PFSK-1 (cell line): ENCODE results near the gene FIBCD1.

ENCODE experiments used
- POLR2AphosphoS5 ChIP-seq: IDR thresholded peaks from 2 replicates; pipeline ENCODE4 v1.6.1; 2012; ENCODE audit warnings: low read depth, mild to moderate bottlenecking, control low read depth, low read length, moderate library complexity
- SIN3A ChIP-seq: IDR thresholded peaks from 2 replicates; pipeline ENCODE4 v1.6.1; 2012; ENCODE audit warnings: mild to moderate bottlenecking, low read length, moderate library complexity, borderline replicate concordance; ENCODE audit not compliant: insufficient read depth
- TAF1 ChIP-seq: IDR thresholded peaks from 2 replicates; pipeline ENCODE4 v1.6.1; 2012; ENCODE audit warnings: low read length, control low read depth, borderline replicate concordance; ENCODE audit not compliant: insufficient read depth
- TF ChIP-seq, protein P1 (sequence below), 2 experiments: IDR thresholded peaks; 2 replicates each; pipeline versions ENCODE4 v1.6.1 to v1.8.0; 2011 to 2012; ENCODE audit warnings: low read depth in 2 of 2, low read length in 2 of 2, control low read depth in 1 of 2, inconsistent platforms in 1 of 2, mild to moderate bottlenecking in 1 of 2, moderate library complexity in 1 of 2; ENCODE audit not compliant: insufficient read depth in 1 of 2

DNA sequence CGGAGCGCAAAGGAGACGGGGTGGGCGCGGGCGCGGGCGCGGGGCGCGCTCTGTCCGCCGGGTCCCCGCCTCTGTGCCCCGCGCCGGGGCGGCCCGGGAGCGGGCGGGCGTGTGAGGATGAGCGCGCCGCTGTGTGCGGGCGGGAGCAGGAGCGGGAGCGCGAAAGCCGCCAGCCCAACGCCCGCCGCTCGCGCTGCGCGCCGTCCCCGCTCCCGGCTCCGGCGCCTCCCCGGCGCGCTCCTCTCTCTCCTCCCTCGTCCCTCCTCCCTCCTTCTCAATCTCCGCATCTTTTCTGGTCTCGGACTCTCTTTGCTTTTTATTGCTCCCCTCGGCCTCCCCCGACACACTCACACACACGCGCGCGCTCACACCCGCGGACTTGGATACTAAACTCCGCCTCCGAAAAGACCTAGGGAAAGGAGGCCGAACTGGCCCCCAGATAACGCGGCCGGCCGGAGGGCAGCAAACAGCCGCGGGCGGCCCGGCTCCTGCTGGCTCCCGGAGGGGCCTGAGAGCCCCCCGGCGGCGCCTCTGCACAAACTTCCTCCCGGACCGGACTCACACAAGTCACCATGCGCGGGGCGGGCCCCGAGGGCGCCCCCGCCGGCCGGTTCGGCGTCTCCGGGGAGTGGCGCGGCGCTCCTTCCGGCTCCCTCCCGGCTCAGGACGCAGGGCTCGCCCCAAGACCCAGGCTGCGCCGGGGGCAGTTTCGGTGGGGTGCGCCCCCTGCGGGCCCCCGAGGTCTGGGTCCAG, at the start of gene FIBCD1:
- TF ChIP-seq TAF1 (no peak), SIN3A (no peak), POLR2AphosphoS5 (no peak)
- TF ChIP-seq, protein P1, sequence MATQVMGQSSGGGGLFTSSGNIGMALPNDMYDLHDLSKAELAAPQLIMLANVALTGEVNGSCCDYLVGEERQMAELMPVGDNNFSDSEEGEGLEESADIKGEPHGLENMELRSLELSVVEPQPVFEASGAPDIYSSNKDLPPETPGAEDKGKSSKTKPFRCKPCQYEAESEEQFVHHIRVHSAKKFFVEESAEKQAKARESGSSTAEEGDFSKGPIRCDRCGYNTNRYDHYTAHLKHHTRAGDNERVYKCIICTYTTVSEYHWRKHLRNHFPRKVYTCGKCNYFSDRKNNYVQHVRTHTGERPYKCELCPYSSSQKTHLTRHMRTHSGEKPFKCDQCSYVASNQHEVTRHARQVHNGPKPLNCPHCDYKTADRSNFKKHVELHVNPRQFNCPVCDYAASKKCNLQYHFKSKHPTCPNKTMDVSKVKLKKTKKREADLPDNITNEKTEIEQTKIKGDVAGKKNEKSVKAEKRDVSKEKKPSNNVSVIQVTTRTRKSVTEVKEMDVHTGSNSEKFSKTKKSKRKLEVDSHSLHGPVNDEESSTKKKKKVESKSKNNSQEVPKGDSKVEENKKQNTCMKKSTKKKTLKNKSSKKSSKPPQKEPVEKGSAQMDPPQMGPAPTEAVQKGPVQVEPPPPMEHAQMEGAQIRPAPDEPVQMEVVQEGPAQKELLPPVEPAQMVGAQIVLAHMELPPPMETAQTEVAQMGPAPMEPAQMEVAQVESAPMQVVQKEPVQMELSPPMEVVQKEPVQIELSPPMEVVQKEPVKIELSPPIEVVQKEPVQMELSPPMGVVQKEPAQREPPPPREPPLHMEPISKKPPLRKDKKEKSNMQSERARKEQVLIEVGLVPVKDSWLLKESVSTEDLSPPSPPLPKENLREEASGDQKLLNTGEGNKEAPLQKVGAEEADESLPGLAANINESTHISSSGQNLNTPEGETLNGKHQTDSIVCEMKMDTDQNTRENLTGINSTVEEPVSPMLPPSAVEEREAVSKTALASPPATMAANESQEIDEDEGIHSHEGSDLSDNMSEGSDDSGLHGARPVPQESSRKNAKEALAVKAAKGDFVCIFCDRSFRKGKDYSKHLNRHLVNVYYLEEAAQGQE (IDR thresholded peaks at IDR 0.05; ENCODE audit: insufficient read depth in 1 of 2, low read depth in 2 of 2, low read length in 2 of 2), result no peak
